GM19023 (cell line): ENCODE measurements around the gene PTPRT.

Experiments used
- ATAC-seq: cut with Tn5 transposase; IDR thresholded peaks from one replicate; pipeline ENCODE4 v1.9.1; 2021; ENCODE audit warnings: mild to moderate bottlenecking, moderate library complexity; ENCODE audit not compliant: unreplicated experiment

The PTPRT gene

GRCh38 chr20:43189554-43190331, at the start of gene PTPRT:
Gene PTPRT, minus strand, starts transcription at chr20:43189906. Its CDS starts 173 bp downstream, at chr20:43189733.
- no peak for ATAC-seq

GRCh38 chr20:43238833-43239232, 49.1 kb upstream of the PTPRT start:
- no peak for ATAC-seq

- ATAC-seq = no peak
Measured at GRCh38 chr20:43238266-43238665, 48.6 kb upstream of the PTPRT start.

GRCh38 chr20:43237651-43238168, 48.0 kb upstream of the PTPRT start:
- ATAC-seq = no peak

- ATAC-seq = no peak
Measured at GRCh38 chr20:43235998-43236397, 46.3 kb upstream of the PTPRT start.

- ATAC-seq = no peak
Measured at GRCh38 chr20:43231829-43232228, 42.1 kb upstream of the PTPRT start.

GRCh38 chr20:43229696-43230095, 40.0 kb upstream of the PTPRT start:
- no peak for ATAC-seq

- ATAC-seq = no peak
Measured at GRCh38 chr20:43220612-43221011, 30.9 kb upstream of the PTPRT start.

GRCh38 chr20:43210901-43211300, 21.2 kb upstream of the PTPRT start:
- ATAC-seq = no peak

GRCh38 chr20:43209831-43210230, 20.1 kb upstream of the PTPRT start:
- ATAC-seq = no peak

GRCh38 chr20:43205699-43206098, 16.0 kb upstream of the PTPRT start:
- no peak for ATAC-seq

- ATAC-seq = no peak
Measured at GRCh38 chr20:43202100-43202499, 12.4 kb upstream of the PTPRT start.

- ATAC-seq = no peak
Measured at GRCh38 chr20:43198607-43199006, 8.9 kb upstream of the PTPRT start.

- no peak for ATAC-seq
Measured at GRCh38 chr20:43196243-43196642, 6.5 kb upstream of the PTPRT start.

- ATAC-seq = no peak
Measured at GRCh38 chr20:43194137-43194536, 4.4 kb upstream of the PTPRT start.

GRCh38 chr20:43193443-43193842, 3.7 kb upstream of the PTPRT start:
- ATAC-seq = no peak

GRCh38 chr20:43191946-43192863, 2.5 kb upstream of the PTPRT start:
- ATAC-seq = no peak

GRCh38 chr20:43191143-43191542, 1.4 kb upstream of the PTPRT start:
- ATAC-seq = no peak

GRCh38 chr20:43190332-43190953, 737 bp upstream of the PTPRT start:
- ATAC-seq = no peak

GRCh38 chr20:43188861-43189553, 699 bp downstream of the PTPRT start:
- no peak for ATAC-seq

- ATAC-seq = no peak
Measured at GRCh38 chr20:43188234-43188653, 1.5 kb downstream of the PTPRT start.
